Endodermal cell (in vitro differentiated cells): Measurements from ENCODE around the gene KIF12. TPM values are rescaled to one million over a fixed set of nuclear protein-coding genes. Genes with fewer than 3 reads are reported as not detected.

ENCODE experiments used
- DNase-seq: peaks from one replicate; pipeline ENCODE4 v3.0.0-alpha.2; 2017
- H3K27ac ChIP-seq: 2 replicates; pipeline ENCODE4 v1.5.1; 2013; ENCODE audit warnings: mild to moderate bottlenecking, low read depth, low read length, moderate library complexity
- H3K27me3 ChIP-seq: 2 replicates; pipeline ENCODE4 v1.6.1; 2013; ENCODE audit warnings: mild to moderate bottlenecking, low read length, moderate library complexity; ENCODE audit not compliant: insufficient read depth, control insufficient read depth, poor library complexity, severe bottlenecking
- H3K36me3 ChIP-seq: 2 replicates; pipeline ENCODE4 v1.7.0; 2013; ENCODE audit warnings: mild to moderate bottlenecking, low read length, moderate library complexity; ENCODE audit not compliant: control insufficient read depth, insufficient read depth
- H3K4me1 ChIP-seq: one replicate; pipeline ENCODE4 v1.7.0; 2013; ENCODE audit warnings: low read length; ENCODE audit not compliant: control insufficient read depth, insufficient read depth
- H3K4me3 ChIP-seq: 2 replicates; pipeline ENCODE4 v1.5.1; 2013; ENCODE audit warnings: mild to moderate bottlenecking, low read length, moderate library complexity
- H3K9ac ChIP-seq: 2 replicates; pipeline ENCODE4 v1.6.1; 2013; ENCODE audit warnings: mild to moderate bottlenecking, low read length, moderate library complexity; ENCODE audit not compliant: poor library complexity, severe bottlenecking; ENCODE audit errors: extremely low read depth
- H3K9me3 ChIP-seq: 2 replicates; pipeline ENCODE4 v1.6.1; 2013; ENCODE audit warnings: mild to moderate bottlenecking, low read length, moderate library complexity; ENCODE audit not compliant: control insufficient read depth
- H3K27ac Mint-ChIP-seq: 2 replicates; pipeline ENCODE4 v1.8.0; 2020; ENCODE audit warnings: mixed read lengths
- H3K27me3 Mint-ChIP-seq: 2 replicates; pipeline ENCODE4 v1.8.0; 2021; ENCODE audit warnings: mild to moderate bottlenecking, mixed read lengths; ENCODE audit not compliant: insufficient read depth
- H3K36me3 Mint-ChIP-seq: 2 replicates; pipeline ENCODE4 v1.8.0; 2020; ENCODE audit warnings: low read depth, mixed read lengths
- H3K4me1 Mint-ChIP-seq: 2 replicates; pipeline ENCODE4 v1.8.0; 2020; ENCODE audit warnings: mixed read lengths
- H3K4me3 Mint-ChIP-seq: 2 replicates; pipeline ENCODE4 v1.8.0; 2020; ENCODE audit warnings: mild to moderate bottlenecking, moderate library complexity, mixed read lengths
- H3K9me3 Mint-ChIP-seq: 2 replicates; pipeline ENCODE4 v1.8.0; 2020; ENCODE audit warnings: mild to moderate bottlenecking, mixed read lengths
- CTCF ChIP-seq: fragments of 200-600 bp; sonication (generic); conservative IDR thresholded peaks from 2 replicates; pipeline ENCODE4 v1.5.0; 2021; ENCODE audit warnings: antibody characterized with exemption, mild to moderate bottlenecking
- WGBS, 2 experiments: methylation state at CpG; one replicate each; pipeline versions ENCODE4 v1.1.5 to v1.1.7; 2013; ENCODE audit warnings: missing lambda C conversion rate in 2 of 2, mixed read lengths in 1 of 2; ENCODE audit not compliant: insufficient coverage in 1 of 2, insufficient read length in 1 of 2; 5-methylcytosine and 5-hydroxymethylcytosine counted together
- total RNA-seq, 2 donors: library from RNA; stranded (reverse); fragmentation: NEBNext Ultra II Directional in 1 of 2; extraction: Animal tissue kit (Norgen Biotek cat#: 25700) in 1 of 2; gene quantifications; 2 replicates in 1 of 2; 3 replicates in 1 of 2; pipeline ENCODE4 v1.2.1, GENCODE V29; 2021

The KIF12 gene
- total RNA-seq, 2 donors from 2014 or later: 11.4 to 16.3 TPM

GRCh38 chr9:114134827-114135396 is 35.8 kb upstream of the KIF12 start:
- 60 to 86% methylated on average over 1 to 5 of the region's 5 CpGs for WGBS, 2 experiments
- no peaks in the 10 kb centered on the region for H3K27me3 ChIP-seq
- H3K4me3 ChIP-seq: no peak overlapping the region
- Mint-ChIP-seq H3K36me3 (no peaks in the 10 kb centered on the region), H3K9me3 (no peaks in the 10 kb centered on the region), H3K27ac (no peak overlapping the region), H3K4me1 (peaks cover 3% of the 10 kb centered on the region), H3K4me3 (no peak overlapping the region), H3K27me3 (peaks cover 23% of the 10 kb centered on the region)
- TF ChIP-seq CTCF: no peak
- H3K9me3 ChIP-seq: no peaks in the 10 kb centered on the region
- no peak overlapping the region for H3K27ac ChIP-seq
- peaks cover 6% of the 10 kb centered on the region for H3K4me1 ChIP-seq
- no peaks in the 10 kb centered on the region for H3K36me3 ChIP-seq
- no peak for DNase-seq
- H3K9ac ChIP-seq: no peak overlapping the region

- no peak overlapping the region for H3K9ac ChIP-seq
- no peak for TF ChIP-seq CTCF
- H3K27me3 ChIP-seq: no peaks in the 10 kb centered on the region
- no peak overlapping the region for H3K27ac ChIP-seq
- H3K9me3 Mint-ChIP-seq: no peaks in the 10 kb centered on the region
- H3K36me3 ChIP-seq: no peaks in the 10 kb centered on the region
- H3K4me1 ChIP-seq: no peaks in the 10 kb centered on the region
- H3K27me3 Mint-ChIP-seq: peaks cover 23% of the 10 kb centered on the region
- no peaks in the 10 kb centered on the region for H3K9me3 ChIP-seq
- H3K4me3 ChIP-seq: no peak overlapping the region
- H3K4me3 Mint-ChIP-seq: no peak overlapping the region
- no peak for DNase-seq
- WGBS, 2 experiments: 92 to 96% methylated on average over 5 to 7 of the region's 7 CpGs
- no peaks in the 10 kb centered on the region for H3K36me3 Mint-ChIP-seq
- H3K27ac Mint-ChIP-seq: no peak overlapping the region
- H3K4me1 Mint-ChIP-seq: peaks cover 3% of the 10 kb centered on the region
Measured at GRCh38 chr9:114132550-114132918, 33.4 kb upstream of the KIF12 start.

DNA sequence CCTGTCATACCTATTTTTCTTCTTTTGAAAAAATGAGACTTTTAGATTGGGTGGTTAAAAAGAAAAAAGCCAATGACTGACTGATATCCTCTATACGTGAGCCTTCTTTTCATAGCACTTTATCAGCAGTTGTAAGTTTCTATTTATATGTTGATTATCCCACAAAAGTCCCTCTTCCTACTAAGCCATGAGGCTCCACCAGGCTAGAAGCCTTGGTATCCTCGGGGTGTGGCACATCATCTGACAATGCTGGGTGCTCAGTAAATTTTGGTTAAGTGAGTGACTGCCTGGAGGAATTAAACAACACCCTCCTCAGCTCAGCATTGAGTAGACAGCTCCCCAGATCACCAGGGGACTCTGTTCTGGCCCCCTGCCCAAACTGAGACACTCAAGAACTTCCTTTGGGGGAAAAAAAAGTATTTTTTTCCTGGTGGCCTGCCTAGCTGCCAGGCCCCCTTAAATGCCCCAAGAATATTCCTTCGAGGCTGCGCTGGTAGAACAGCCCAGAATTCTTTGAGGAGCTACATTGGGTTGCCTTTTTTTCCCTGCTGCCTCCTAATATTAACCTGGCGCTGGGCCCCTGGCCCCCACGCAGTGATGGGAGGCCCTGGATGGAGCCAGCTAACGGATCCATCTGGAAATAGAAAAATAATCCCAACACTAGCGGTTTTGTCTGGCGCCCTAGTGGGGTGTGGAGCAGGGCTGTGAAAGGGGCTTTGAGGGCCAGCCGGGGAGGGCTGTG is 32.9 kb upstream of the KIF12 start:
- Mint-ChIP-seq H3K27ac (no peak overlapping the region), H3K4me3 (no peak overlapping the region), H3K27me3 (peaks cover 19% of the 10 kb centered on the region), H3K36me3 (no peaks in the 10 kb centered on the region), H3K4me1 (peaks cover 3% of the 10 kb centered on the region), H3K9me3 (no peaks in the 10 kb centered on the region)
- Histone ChIP-seq H3K27me3 (no peaks in the 10 kb centered on the region), H3K9me3 (no peaks in the 10 kb centered on the region), H3K4me3 (no peak overlapping the region), H3K27ac (no peak overlapping the region), H3K36me3 (no peaks in the 10 kb centered on the region), H3K9ac (no peak overlapping the region), H3K4me1 (no peaks in the 10 kb centered on the region)
- no peak for DNase-seq
- 82 to 88% methylated on average over 5 to 9 of the region's 10 CpGs for WGBS, 2 experiments
- no peak for TF ChIP-seq CTCF
